HG02884 (cell line): Measurements from ENCODE around the gene PTGDS.

Experiments used
- ATAC-seq: cut with Tn5 transposase; IDR thresholded peaks from one replicate; pipeline ENCODE4 v1.9.1; 2021; ENCODE audit warnings: mild to moderate bottlenecking, moderate library complexity; ENCODE audit not compliant: unreplicated experiment

Gene PTGDS

GRCh38 chr9:136972335-136972734 is 5.0 kb upstream of the PTGDS start:
- ATAC-seq = no peak

- ATAC-seq = no peak
Observed at GRCh38 chr9:136972743-136973142, 4.6 kb upstream of the PTGDS start.

- ATAC-seq = no peak
Observed at GRCh38 chr9:136973618-136974617, 3.4 kb upstream of the PTGDS start.

GRCh38 chr9:136974817-136975535 is 2.3 kb upstream of the PTGDS start:
- ATAC-seq = no peak

DNA sequence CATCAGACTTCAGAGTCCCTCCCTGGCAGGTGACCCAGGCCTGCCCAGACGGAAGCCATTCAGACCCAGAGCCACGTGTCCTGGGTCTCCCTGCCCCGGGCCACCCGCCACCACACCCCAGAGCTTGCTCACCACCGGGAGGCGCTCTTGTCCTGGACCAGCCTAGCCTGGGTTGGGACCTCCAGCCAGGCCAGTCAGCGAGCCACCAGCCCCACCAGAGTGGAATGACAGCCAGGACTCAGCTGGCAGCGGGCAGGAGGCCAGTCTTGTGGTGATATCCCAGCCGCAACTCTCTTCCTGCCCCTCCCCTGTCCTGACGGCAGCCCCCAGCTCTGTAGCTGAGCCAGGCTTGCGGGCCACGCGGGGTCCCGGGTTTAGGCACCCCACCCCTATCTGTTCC is 1.7 kb upstream of the PTGDS start:
- no peak for ATAC-seq

GRCh38 chr9:136977649-136978072 is 357 bp downstream of the PTGDS start:
- no peak for ATAC-seq

DNA sequence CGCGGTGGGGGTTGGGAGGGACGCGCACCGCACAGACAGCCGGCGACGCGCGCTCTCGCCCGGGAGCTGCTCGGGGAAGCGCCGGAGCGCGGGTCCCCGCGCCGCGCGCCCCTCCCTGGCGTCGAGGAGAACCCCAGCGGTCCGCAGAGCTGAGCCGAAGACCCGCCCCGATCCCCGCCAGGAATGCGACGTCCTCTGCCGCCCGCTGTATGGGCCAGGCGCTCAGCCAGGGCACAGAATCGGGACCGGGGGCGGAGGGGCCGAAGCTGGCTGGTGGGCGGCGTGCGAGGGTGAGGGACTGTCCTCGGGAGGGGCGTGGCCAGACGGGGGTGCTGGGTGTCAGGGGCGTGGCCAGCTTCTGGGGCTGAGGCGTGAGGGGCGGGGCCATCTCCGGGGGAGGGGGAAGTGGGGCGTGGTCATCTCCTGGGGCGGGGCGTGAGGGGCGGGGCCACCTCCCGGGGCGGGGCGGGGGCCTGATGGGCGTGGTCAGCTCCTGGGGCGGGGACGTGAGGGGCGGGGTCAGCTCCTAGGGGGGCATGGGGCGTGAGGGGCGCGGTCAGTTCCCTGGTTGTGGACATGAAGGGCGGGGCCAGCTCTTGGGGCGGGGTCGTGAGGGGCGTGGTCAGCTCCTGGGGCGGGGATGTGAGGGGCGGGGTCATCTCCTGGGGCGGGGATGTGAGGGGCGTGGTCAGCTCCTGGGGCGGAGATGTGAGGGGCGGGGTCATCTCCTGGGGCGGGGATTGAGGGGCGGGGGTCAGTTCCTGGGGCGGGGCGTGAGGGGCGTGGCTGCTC is 965 bp downstream of the PTGDS start:
- no peak for ATAC-seq

GRCh38 chr9:136978865-136979544 is 1.7 kb downstream of the PTGDS start:
- ATAC-seq = no peak

- ATAC-seq = no peak
Observed at GRCh38 chr9:136979769-136980587, 2.7 kb downstream of the PTGDS start.

DNA sequence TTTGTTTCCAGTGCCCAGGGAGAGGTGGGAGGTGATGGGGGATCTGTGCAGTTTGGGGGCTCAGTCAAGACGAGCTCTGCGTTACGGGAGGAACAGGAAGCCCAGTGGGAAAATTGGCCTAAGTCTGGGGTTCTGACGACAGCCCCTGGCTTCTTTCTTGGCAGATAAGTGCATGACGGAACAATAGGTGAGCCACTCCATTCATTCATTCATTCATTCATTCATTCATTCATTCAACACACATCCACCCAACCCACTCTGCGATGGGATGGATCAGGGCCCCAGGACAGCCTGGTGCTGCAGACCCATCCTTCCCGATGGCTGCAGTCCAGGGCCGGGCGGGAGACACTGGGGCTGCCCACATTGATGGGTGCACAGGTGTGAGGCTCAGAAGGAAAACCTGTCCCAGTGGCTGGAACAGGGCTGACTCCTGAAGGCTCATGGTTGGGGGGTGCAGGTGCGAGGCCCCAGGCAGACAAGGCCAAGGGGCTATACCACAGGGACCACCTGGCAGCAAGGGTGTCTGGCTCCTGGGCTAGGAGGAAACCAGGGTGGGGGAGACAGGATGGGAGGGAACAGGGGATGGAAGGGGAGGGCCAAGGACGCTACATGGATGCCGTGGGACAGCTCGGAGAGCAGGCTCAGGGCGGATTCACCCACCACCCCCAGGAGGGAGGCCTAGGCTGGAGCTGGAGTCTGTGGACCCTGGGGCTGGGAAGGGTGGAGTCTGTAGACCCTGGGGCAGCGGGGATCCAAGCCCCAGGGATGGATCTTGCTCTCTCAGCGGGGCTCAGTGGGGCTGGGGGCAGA is 3.6 kb downstream of the PTGDS start:
- no peak for ATAC-seq

- no peak for ATAC-seq
Observed at GRCh38 chr9:136981588-136982231, 4.4 kb downstream of the PTGDS start.

DNA sequence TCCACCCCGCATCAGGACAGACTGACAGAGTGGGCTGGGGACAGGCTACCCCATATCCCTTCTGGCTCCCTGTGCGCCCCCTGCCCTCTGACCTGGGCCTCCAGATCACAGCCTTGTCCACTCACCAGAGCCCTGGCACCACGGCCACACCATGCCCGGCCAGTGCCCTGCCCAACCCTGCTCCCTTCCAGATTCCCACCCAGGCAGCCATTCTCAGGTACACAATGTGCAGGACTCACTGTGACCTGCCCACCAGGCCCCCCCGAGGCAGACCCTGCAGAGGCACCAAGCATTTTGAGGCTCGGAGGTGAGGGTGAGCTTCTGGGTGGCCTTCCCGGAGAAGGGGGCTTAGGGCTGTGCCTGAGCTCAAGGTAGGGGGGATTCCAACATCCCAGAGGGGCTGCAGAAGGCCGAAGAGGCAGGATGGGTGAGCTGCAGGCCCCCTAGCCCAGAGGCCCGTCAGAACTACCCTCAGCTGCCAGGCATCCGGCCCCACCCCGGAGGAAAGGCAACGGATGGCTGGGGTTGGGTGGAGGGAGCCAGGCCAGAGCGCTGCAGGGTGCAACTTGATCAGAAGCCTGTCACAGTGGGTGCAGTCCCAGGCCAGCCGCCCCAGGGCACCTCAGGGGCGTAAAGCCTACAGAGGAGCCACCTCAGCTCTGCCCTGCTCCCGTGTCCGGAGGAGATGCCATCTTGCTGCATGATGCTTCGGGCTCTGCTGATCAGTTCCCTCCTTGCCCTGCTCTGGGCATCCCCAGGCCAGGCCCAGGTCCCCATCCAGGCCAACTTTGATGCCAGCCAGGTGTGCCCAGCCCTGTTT is 5.1 kb downstream of the PTGDS start, which contains the start of gene LCNL1:
Gene LCNL1 (plus strand): TSS at position 762 of the 820 bp plus-strand sequence. CDS start 594 bp downstream, outside the sequence.
- ATAC-seq = no peak

DNA sequence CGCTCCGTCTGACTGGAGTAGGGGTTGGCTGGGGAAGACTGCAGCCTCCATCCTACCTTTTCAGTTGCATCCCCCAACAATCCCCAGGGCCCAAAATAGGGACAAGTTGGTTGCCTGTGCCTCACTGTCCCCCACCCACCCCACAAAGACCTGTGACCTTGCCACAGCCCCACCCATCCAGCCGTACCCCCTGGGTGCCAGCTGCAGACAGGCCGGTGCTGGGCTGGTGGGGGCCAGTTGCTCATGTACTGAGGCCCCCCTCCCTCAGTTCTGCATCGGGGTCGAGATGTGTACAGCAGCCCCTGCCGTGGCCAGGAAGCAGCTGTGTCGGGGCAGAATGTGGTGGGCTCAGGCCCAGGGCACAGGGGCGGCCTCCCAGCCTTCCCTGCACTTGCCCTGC is 5.9 kb downstream of the PTGDS start:
- no peak for ATAC-seq

DNA sequence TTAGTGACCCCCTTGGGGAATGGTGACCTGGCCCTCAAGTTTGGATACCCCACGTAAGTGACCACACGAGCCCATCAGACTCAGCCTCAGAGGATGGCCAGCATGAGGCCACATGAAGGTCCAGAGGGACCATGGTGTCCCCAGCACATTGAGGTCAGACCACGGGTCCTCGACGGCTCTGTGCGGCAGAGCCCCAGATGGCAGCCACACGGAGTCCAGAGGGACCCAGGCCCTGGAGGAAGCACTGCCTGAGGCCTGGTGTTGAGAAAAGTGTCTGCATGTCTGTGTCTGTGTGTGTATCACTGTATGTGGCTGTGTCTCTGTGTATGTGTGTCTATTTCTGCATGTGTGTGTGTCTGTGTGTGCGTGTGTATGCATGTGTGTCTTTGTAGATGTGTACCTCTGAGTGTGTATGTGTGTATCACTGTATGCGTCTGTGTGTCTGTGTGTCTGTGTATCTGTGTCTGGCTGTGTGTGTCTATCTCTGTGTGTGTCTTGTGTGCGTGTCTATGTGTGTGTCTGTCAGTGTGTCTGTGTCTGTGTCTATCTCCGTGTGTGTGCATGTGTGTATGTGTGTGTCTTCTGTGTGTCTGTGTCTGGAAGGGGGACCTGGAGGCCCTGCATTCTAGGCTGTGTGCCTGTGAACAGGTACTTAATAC is 6.5 kb downstream of the PTGDS start:
- no peak for ATAC-seq

DNA sequence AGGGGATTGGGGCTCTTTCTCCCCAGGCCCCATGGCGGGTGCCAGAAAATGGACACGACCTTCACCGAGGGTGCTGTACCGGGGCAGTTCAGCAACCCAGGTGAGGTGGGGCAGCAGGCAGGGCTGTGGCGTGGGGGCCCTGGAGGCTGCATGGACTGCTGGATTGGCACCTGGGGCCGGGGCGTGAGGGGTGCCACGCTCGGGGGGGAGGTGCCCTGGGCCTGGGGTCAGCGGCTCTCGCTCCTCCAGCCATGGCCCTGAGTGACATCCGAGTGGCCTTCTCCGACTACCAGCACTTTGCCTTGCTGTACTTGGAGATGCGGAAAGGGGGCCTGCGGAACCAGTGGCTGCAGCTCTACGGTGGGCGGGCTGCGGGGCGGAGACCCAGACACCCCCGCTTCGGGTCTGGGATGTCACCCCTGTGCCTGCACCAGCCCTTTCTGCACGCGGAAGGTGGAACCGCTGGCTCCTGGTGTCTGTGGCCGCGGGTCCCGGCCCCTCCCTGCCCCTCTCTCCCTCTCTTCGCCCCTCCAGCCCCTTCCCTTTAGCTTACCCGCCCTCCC is 7.2 kb downstream of the PTGDS start:
- ATAC-seq = no peak

DNA sequence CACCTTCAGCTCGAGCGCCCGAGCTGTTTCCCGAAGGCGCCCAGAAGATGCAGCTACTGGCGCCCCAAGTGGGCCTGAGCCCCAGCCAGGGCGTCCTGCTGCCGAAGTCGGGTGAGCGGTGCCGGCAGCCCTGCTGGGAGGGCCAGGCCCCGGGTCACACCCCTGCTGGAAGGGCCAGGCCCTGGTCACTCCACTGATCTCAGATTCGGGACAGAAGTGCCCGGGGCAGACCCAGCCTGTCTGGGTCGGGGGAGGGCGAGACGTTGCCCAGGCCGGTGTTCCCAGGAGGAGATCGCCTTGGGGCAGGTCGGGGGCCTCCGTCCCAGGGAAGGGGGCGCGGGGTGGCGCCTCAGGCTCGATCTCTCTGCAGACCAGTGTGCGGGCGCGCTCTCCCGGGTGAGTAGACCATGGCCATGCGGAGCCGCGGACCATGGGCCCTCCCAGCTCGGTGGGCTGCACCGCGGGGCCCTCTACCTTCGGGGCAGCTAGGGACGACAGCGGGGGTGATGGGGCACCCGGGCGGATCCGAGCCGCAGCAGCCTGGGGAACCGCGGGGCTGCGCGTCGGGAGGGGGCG is 7.8 kb downstream of the PTGDS start:
- no peak for ATAC-seq
